HCT116 (cell line): Measurements from ENCODE around the gene OGDHL.

ENCODE experiments used
- SIN3A ChIP-seq: IDR thresholded peaks from 2 replicates; pipeline ENCODE4 v1.6.1; 2012; ENCODE audit warnings: low read depth
- TF ChIP-seq, protein P1 (sequence below), 3 experiments: fragments of 200-600 bp in 1 of 3; sonication (generic) in 1 of 3; IDR thresholded peaks in 2 of 3; conservative IDR thresholded peaks in 1 of 3; 2 replicates each; pipeline ENCODE4 v1.5.1; 2012 to 2017; ENCODE audit warnings: low read depth in 2 of 3, low read length in 2 of 3, antibody characterized with exemption in 1 of 3, borderline replicate concordance in 1 of 3, control low read depth in 1 of 3, mild to moderate bottlenecking in 1 of 3, mixed read lengths in 1 of 3, mixed run types in 1 of 3, moderate library complexity in 1 of 3; ENCODE audit not compliant: insufficient read depth in 1 of 3

DNA sequence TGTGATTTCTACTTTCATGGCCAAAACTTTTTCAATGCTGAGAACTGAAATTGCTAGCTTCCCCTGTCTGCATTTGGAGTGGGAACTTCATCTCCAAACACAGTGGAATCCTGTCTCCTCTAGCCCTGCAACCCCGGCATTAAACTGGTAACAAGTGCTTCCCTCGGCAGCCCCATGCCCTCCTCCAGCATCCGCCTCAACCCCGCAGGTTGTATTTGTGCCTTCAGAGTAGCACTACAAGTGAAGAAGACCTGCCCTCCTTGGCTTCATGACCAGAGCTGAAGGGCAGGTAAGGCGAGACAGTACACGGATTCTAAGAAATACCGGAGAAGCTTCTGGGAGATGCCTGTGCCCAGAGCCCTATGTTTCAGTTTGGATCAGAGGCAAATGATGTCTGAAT is 65.8 kb downstream of the OGDHL start:
- TF ChIP-seq, protein P1, sequence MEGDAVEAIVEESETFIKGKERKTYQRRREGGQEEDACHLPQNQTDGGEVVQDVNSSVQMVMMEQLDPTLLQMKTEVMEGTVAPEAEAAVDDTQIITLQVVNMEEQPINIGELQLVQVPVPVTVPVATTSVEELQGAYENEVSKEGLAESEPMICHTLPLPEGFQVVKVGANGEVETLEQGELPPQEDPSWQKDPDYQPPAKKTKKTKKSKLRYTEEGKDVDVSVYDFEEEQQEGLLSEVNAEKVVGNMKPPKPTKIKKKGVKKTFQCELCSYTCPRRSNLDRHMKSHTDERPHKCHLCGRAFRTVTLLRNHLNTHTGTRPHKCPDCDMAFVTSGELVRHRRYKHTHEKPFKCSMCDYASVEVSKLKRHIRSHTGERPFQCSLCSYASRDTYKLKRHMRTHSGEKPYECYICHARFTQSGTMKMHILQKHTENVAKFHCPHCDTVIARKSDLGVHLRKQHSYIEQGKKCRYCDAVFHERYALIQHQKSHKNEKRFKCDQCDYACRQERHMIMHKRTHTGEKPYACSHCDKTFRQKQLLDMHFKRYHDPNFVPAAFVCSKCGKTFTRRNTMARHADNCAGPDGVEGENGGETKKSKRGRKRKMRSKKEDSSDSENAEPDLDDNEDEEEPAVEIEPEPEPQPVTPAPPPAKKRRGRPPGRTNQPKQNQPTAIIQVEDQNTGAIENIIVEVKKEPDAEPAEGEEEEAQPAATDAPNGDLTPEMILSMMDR (IDR thresholded peaks at IDR 0.05 in 2 of 3, conservative IDR thresholded peaks at IDR 0.05 in 1 of 3; ENCODE audit: borderline replicate concordance in 1 of 3, insufficient read depth in 1 of 3, low read depth in 2 of 3, low read length in 2 of 3), result no peak
- no peak for TF ChIP-seq SIN3A
